GM10266 (cell line): ENCODE measurements around the gene LIMD2.

ENCODE experiments used
- DNase-seq: peaks from one replicate; pipeline ENCODE4 v3.0.0; 2012; ENCODE audit errors: extremely low spot score
- CTCF ChIP-seq: IDR thresholded peaks from 2 replicates; pipeline ENCODE4 v1.5.1; 2012; ENCODE audit warnings: mild to moderate bottlenecking, low read depth; ENCODE audit not compliant: control insufficient read depth, insufficient read depth; ENCODE audit errors: missing control alignments

Gene LIMD2

GRCh38 chr17:63686138-63686685 lies 13.7 kb downstream of the LIMD2 start:
- no peak for TF ChIP-seq CTCF
- DNase-seq, result no peak

GRCh38 chr17:63685578-63685977 lies 14.3 kb downstream of the LIMD2 start:
- DNase-seq, result no peak
- TF ChIP-seq CTCF, result no peak

- no peak for TF ChIP-seq CTCF
- DNase-seq, result no peak
Measured at GRCh38 chr17:63685041-63685440, 14.9 kb downstream of the LIMD2 start.

GRCh38 chr17:63682981-63683380 lies 16.9 kb downstream of the LIMD2 start:
- no peak for TF ChIP-seq CTCF
- no peak for DNase-seq

- TF ChIP-seq CTCF, result no peak
- DNase-seq, result no peak
Measured at GRCh38 chr17:63682441-63682840, 17.5 kb downstream of the LIMD2 start.

- no peak for TF ChIP-seq CTCF
- no peak for DNase-seq
Measured at GRCh38 chr17:63681530-63681929, 18.4 kb downstream of the LIMD2 start.

- no peak for DNase-seq
- no peak for TF ChIP-seq CTCF
Measured at GRCh38 chr17:63680700-63681099, 19.2 kb downstream of the LIMD2 start.

GRCh38 chr17:63679214-63679613 lies 20.7 kb downstream of the LIMD2 start:
- no peak for DNase-seq
- TF ChIP-seq CTCF, result no peak
